ENCODE results near the gene TNNC1.

Gene TNNC1

DNA sequence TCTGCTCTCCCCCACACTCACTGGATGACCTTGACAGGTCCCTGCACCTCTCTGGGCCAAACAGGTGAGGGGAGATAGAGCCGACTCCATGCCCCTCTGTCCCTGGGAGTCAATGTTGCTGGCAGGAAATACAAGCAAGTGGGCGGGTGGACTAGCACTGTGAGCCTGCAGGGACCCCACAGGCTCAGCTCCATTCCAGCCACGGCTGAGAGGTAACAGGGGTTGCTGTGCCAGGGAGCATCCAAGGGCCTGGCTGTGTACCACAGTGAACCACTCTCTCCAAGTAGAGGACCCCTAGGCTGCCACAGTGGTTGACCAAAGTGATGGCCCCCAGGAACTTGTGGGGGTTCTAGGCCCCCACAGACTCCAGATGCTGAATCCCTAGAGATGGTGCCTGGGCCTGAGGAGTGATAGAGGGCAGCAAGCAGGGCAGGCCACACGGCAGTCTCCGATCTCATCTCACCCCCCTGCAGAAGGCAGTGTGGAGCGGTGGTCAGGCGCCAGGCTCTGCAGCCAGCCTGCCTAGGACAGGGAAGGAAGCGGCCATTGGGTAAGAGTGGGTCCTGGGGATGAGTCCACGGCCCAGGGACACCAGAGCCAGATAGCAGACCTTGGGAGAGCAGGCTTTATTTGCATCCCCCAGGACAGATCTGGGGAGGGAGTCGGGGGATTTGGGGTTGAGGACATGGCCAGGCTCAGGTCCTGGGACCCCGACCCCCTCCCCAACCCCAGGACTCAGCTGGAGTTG is 3.2 kb downstream of the TNNC1 start:
- no peak for DNase-seq (ENCODE audit: extremely low read depth, low read depth)
- TF ChIP-seq, protein P1, sequence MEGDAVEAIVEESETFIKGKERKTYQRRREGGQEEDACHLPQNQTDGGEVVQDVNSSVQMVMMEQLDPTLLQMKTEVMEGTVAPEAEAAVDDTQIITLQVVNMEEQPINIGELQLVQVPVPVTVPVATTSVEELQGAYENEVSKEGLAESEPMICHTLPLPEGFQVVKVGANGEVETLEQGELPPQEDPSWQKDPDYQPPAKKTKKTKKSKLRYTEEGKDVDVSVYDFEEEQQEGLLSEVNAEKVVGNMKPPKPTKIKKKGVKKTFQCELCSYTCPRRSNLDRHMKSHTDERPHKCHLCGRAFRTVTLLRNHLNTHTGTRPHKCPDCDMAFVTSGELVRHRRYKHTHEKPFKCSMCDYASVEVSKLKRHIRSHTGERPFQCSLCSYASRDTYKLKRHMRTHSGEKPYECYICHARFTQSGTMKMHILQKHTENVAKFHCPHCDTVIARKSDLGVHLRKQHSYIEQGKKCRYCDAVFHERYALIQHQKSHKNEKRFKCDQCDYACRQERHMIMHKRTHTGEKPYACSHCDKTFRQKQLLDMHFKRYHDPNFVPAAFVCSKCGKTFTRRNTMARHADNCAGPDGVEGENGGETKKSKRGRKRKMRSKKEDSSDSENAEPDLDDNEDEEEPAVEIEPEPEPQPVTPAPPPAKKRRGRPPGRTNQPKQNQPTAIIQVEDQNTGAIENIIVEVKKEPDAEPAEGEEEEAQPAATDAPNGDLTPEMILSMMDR (IDR thresholded peaks at IDR 0.05; ENCODE audit: low read depth, low read length): no peak

DNA sequence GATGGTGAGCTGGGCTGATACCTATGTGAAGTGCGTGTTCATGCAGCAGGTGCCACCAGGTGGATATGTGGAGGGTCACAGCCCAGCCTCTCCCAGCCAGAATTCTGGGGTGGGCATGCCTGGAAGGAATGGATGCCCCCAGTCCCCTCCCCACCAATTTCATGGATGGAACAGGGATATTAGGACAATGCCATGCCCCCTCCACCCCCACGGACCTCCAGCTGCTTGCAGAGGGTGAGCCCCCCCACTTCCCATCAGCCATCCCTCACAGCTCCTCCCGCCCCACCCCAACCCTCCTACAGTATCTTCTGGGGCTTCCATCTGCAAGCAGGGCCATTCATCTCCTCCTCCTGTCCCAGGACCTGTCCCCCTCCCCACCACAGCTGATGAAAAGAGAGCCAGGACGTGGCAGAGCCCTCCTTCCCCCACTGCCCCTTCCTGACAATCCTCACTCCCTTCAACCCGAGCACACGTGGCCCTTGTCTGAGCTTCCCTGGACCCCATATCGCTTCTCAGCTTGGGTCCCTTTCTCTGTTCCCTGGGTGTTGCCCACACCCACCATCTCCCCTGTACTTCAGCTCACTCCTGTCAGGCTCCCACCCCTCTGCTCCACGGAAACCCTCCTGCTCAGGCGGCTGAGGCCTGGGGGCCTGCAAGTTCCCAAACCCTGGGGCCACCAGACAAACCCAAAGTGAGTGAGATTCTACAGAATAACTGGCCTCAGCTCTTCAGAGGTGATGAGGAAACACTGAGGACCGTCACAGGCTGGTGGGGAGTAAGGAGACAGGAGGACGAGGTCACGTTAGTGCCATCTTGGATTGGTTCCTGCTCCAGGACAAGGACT is 6.1 kb downstream of the TNNC1 start:
- DNase-seq (ENCODE audit: extremely low read depth, low read depth): no peak
- TF ChIP-seq, protein P1 (IDR thresholded peaks at IDR 0.05; ENCODE audit: low read depth, low read length): no peak

DNA sequence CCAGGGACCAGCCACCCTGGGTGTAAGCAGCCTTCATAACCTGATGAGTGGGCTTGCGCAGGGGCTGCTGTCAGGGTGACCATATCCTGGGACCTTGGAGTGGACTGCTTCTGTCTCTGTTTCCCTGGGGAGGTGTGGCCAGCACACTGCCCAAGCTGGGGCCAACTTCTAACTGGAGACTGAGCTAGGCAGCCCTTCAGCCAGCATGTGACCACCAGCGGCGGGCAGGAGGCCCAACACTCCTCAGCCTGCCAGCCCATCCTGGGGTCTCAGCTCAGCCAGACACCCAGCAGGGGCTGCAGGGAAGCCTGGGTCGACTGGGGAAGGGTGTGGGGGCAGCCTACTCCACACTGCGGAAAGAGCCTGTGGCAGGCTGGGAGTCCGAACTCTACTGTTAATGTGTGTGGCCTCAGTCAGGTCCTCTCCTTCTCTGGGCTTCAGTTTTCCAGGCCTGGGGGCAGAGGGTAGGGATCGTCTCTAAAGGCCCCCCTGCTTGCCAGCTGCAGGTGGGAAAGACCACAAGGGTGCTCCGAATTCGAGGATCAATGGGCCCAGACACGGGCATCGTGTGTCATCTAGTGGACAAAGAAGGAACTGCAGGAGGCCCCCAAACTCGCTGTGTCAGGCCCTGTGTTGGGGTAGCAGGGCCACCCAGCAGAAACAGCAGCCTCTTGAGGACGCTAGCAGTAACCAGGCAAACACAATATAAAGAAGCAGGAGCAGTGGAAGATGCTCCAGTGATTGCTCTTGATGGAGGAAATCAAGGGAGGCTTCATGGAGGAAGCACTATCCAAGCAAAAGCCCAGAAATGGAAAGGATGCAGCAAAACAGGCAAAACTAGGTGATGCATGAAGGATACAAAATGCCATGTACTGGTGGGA is 7.0 kb downstream of the TNNC1 start:
- no peak for DNase-seq (ENCODE audit: extremely low read depth, low read depth)
- TF ChIP-seq, protein P1 (IDR thresholded peaks at IDR 0.05; ENCODE audit: low read depth, low read length): no peak; the same call in none of the 2 replicates

DNA sequence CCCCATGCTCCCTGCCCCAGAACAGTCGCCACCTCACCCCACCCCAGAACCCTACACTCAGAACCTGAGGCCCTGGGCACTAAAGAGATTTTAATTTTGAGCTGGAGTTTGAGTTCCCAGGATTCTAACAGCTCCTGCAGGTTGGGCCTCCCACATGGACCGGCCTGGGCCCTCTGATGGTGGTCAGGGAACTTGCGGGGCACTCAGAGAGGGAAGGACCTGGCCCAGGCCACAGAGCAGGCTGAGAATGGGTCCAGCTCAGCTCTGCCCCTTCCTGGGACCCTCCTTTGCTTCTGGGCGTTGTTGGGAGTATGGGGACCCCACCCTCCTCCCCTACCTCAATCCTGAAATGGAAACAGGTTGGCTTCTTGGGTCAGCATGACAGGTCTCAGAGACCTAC is 7.8 kb downstream of the TNNC1 start:
- TF ChIP-seq, protein P1 (IDR thresholded peaks at IDR 0.05; ENCODE audit: low read depth, low read length): no peak
- DNase-seq (ENCODE audit: extremely low read depth, low read depth): no peak

DNA sequence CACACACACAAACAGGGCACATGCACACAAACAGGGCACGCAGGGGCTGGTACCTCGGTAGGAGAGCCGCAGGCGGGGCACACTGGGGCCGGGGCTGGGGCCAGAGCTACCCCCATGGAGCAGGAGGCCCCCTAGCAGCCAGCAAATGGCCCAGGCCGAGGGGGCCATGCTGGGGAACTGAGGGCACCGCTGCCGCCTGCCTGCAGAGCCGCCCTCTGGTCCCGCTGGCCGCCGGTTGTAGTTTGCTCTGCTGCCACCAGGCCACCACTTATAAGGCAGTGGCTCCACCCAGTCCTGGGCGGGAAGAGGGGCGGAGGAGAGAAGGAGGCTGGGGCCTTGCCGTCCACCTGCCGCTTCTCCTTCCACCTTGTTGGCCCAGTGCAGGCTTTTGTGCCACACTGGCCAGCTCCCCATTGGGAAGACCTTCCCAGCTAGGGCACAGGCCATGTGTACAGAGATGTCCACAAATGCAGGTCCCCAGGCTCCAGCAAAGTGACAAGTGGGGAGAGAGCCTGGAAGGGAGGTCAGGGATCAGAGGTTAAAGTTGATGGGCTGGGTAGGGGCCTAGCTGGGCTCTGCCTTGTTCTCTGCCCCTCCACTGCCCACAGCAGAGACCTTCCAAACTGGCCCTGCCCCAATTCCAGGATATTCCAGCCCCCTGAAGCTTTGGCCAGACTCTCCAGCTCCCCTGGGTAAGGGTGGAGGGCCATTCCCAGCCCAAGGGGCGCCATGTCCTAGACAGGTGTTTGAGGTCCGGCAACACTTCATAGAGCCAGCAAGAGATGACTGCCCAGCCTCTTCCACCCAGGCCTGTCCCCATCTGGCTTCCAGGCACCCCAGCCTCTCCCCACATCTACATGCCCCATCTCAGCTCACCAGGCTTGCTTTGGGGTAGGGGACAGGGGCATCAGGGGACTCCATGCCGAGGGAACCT is 8.7 kb downstream of the TNNC1 start, which contains the start of gene SEMA3G:
TSS of gene SEMA3G (minus strand) at position 244 of the 934 bp plus-strand sequence. CDS start at position 168, 76 bp downstream.
- DNase-seq (ENCODE audit: extremely low read depth, low read depth): no peak
- TF ChIP-seq, protein P1 (IDR thresholded peaks at IDR 0.05; ENCODE audit: low read depth, low read length): peak; percentile 34
